GM18873 (cell line): ENCODE results near the gene CERT1.

Source experiments
- ATAC-seq: cut with Tn5 transposase; IDR thresholded peaks from one replicate; pipeline ENCODE4 v1.9.1; 2021; ENCODE audit warnings: mild to moderate bottlenecking, moderate library complexity, moderate number of reproducible peaks; ENCODE audit not compliant: unreplicated experiment, low FRiP score

The CERT1 gene

GRCh38 chr5:75481024-75481423 lies 30.4 kb downstream of the CERT1 start:
- ATAC-seq: no peak

- no peak for ATAC-seq
Observed at GRCh38 chr5:75475364-75475763, 36.1 kb downstream of the CERT1 start.

DNA sequence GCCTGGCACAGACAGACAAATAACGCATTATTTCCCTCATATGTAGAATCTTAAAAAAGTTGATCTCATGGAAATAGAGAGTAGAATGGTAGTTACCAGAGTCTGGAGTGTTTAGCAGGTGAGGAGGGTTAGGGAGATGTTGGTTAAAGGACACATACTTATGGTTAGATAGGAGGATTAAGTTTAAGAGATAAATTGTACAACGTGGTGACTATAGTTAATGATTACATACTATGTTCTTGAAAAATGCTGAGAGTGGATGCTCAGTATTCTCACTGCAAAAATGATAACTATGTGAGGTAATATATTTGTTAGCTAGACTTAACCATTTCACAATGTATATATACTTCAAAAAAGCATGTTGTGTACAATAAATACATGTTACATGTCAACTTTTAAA lies 38.0 kb downstream of the CERT1 start:
- ATAC-seq: no peak

DNA sequence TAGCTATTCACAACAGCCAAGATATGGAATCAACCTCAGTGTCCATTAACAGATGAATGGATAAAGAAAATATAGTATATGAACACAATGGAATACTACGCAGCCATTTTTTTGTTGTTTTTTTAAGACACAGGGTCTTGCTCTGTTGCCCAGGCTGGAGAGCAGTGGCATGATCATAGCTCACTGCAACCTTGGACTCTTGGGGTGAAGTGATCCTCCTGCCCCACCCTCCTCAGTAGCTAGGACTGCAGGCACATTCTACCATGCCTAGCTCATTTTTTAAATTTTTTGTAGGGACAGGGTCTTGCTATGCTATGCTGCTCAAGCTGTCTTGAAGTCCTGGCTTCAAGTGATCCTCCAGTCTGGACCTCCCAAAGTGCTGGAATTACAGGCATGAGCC lies 38.5 kb downstream of the CERT1 start:
- ATAC-seq: no peak

DNA sequence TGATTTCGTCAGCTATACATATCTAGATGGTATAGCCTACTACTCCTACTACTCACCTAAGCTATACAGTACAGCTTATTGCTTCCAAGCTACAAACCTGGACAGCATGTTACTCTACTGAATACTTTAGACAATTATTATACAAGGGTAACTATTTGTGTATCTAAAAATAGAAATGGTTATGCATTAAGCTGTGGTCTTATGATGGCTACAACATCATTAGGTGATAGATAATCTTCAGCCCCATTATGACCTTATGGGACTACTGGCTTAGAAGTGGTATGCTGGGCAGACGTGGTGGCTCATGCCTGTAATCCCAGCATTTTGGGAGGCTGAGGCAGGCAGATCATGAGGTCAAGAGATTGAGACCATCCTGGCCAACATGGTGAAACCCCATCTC lies 40.2 kb downstream of the CERT1 start:
- ATAC-seq: no peak

GRCh38 chr5:75469017-75469416 lies 42.4 kb downstream of the CERT1 start:
- ATAC-seq: no peak

- no peak for ATAC-seq
Observed at GRCh38 chr5:75468593-75468992, 42.8 kb downstream of the CERT1 start.

- ATAC-seq: no peak
Observed at GRCh38 chr5:75466006-75466716, 45.3 kb downstream of the CERT1 start.

DNA sequence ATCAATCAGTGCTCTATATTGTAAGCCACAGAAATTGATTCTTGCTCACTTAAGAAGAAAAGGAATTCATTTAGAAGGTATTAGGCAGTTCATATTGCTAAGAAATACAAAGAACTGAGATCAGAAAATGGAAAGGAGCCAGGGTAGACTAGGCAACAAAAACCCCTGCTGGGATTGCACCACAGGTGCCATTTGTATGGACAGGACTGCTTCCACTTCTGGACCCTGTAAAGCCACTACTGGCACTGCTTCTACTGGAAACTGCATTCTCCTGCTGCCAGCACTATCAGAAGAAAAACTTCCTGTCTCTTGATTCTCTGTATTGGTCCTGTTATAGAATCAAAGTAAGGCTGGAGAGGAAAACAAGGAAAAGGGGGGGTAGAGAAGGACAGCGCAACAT lies 45.9 kb downstream of the CERT1 start:
- no peak for ATAC-seq

- ATAC-seq: no peak
Observed at GRCh38 chr5:75463726-75464125, 47.7 kb downstream of the CERT1 start.

GRCh38 chr5:75461679-75462078 lies 49.8 kb downstream of the CERT1 start:
- ATAC-seq: no peak

- peak; percentile 50 for ATAC-seq
Observed at GRCh38 chr5:75460942-75461610, 50.4 kb downstream of the CERT1 start.

GRCh38 chr5:75460532-75460931 lies 50.9 kb downstream of the CERT1 start:
- no peak for ATAC-seq

- ATAC-seq: no peak
Observed at GRCh38 chr5:75457691-75458090, 53.7 kb downstream of the CERT1 start.

DNA sequence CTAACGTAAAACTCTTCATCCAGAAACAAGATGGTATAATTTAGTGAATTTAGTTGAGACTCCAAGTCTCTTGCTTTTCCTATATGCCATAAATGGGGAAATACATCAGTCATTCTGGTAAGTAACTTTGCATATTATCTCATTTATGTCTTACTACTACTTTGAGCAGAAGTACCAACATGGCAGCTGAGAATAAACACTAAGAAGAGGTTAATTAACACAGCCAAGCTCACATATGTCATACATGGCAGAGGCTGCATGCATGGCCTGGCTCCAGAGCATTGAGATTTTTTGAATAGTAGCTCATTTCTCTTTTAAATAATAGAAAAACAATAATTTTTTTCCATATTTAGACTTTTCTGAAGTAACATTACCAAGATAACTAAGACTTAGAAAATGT lies 54.3 kb downstream of the CERT1 start:
- no peak for ATAC-seq

- ATAC-seq: no peak
Observed at GRCh38 chr5:75450069-75450468, 61.4 kb downstream of the CERT1 start.

DNA sequence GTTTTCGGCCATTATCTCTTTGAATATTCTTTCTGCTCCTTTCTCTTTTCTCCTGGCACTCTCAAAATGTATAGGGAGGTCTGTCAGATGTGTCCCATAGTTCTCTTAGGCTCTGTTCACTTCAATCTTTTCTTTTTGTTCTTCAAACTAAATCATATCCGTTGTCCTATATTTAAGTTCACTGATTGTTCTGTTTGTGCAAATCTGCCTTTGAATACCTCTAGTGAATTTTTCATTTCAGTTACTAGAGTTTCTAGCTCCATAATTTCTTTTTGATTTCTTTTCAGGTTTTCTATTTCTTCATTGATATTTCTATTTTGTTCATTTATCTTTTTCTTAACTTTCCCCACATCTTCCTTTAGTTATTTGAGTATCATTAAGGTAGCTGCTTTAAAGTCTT lies 65.4 kb downstream of the CERT1 start:
- ATAC-seq: no peak

GRCh38 chr5:75441560-75441959 lies 69.9 kb downstream of the CERT1 start:
- no peak for ATAC-seq

DNA sequence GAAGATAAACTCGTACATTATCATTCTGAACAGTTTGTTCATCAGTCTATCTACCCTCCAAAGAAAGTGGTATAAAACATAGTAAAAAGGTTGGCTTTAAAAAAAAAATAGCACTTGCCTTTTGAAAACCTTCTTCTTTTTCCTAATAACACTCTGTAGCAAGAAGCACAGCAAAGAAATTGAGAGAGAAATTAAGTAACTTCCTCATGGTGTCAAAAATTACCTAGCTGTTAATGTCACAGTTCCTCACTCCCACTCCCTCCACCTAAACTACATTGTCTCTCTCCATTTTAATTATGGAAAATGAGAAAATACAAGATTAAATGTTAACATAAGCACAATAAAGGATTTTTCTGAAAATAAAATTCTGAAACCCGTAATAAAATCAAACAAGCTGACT lies 72.2 kb downstream of the CERT1 start:
- no peak for ATAC-seq

GRCh38 chr5:75438722-75439121 lies 72.7 kb downstream of the CERT1 start:
- no peak for ATAC-seq

- ATAC-seq: no peak
Observed at GRCh38 chr5:75435096-75435495, 76.3 kb downstream of the CERT1 start.

DNA sequence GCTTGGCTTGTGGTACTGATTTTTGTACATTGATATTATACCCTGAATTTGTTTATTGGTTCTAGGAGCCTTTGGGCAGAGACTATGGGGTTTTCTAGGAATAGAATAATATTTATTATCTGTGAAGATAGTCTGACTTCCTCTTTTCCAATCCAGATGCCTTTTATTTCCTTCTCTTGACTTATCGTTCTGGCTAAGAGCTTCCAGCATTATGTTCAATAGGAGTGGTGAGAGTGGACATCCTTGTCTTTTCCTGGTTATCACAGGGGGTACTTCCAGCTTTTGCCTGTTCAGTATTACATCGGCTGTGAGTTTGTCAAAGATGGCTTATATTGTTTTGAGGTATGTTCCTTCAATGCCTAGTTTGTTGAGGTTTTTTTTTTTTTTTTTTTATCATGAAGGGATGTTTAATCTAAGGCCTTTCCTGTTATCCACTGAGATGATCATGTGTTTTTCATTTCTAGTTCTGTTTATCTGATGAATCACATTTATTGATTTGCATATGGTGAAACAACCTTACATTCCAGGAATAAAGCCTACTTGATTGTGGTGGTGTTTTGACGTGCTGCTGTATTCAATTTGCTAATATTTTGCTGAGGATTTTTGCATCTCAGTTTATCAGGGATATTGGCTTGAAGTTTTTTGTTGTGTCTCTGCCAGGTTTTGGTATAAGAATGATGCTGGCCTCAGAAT lies 77.5 kb downstream of the CERT1 start:
- no peak for ATAC-seq
